NCI-H146 (cell line): ENCODE data around the gene KCNJ10.

Experiments used
- DNase-seq: peaks from one replicate; lab custom pipeline; 2025; lab: John Stamatoyannopoulos, UW

Gene KCNJ10

DNA sequence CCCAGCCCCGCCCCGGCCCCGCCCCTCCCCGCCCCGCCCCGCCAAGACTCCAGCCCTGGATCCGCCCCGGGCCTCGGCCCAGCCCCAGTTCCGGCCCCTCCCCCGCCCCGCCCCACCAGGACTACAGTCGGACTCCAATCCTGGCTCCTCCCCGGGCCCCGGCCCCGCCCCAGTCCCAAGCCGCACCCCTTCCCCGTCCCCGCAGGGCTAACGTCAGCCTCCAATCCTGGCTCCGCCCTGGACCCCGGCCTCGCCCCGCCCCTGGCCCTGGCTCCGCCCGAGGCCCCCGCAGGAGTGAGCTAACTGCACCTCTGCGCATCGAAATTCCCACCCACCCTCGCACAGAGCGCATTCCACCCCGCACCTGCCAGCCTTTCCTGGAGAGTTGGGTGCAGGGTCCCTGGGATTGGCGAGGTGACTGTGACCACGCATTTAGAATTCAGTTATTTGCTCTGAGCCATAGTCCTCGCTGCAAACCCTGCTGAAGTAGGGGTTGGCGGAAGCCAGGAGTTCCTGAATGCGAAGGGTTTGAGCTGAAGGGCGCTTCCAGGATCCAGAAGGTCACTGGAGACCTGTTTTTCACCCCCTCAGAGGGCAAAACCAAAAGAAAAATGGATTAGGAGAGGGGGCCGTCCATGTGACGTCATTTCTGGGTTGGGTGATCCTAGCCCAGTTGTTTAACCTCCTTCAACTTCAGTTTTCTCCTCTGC lies 29.0 kb upstream of the KCNJ10 start:
- peak; percentile 97 for DNase-seq

GRCh38 chr1:160097911-160098851 lies 28.2 kb upstream of the KCNJ10 start, which contains the start of gene IGSF8:
TSS of gene IGSF8 (minus strand) at chr1:160098619. CDS start at chr1:160098472, 147 bp downstream.
- peak; percentile 97 for DNase-seq

- DNase-seq, result no peak
Measured at GRCh38 chr1:160097151-160097910, 27.4 kb upstream of the KCNJ10 start.

DNA sequence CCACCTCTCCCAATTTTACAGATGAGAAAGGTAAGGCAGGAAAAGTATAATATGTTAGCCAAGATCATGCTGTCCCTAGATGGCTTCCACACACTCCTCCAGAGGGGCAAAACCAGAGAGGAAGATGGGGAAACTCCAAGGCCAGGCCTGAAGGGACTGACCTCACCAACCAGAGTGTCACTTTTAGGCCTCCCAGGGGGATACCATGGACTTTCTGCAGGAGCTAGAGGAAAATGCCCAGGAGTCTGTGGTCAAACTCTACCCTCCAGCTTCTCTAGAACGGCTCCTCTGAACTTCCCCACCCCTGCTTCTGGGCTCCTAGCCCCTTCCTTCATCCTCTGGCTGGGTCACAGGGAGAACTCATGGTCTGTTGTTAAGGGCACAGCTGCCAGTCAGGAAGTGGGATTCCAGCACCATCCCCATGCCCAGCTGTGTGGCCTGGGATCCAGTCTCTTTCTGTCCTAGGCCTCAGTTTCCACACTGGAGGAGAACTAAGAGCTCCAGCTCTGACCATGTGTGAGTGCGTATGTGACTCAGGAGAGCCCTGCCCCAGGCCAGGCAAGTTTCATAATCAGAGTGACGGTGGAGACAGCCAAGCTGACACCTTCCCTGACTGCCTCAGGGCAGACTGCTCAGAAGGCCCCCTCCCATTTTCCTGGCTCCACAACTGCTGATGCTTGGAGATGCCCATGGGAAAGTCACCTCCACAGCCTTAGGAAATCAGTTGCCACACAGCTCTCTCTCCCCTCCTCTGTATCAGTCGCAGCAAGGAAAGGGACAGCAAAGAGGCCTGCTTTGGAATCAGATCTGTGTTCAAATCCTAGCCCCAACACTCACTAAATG lies 26.5 kb upstream of the KCNJ10 start:
- DNase-seq, result no peak

DNA sequence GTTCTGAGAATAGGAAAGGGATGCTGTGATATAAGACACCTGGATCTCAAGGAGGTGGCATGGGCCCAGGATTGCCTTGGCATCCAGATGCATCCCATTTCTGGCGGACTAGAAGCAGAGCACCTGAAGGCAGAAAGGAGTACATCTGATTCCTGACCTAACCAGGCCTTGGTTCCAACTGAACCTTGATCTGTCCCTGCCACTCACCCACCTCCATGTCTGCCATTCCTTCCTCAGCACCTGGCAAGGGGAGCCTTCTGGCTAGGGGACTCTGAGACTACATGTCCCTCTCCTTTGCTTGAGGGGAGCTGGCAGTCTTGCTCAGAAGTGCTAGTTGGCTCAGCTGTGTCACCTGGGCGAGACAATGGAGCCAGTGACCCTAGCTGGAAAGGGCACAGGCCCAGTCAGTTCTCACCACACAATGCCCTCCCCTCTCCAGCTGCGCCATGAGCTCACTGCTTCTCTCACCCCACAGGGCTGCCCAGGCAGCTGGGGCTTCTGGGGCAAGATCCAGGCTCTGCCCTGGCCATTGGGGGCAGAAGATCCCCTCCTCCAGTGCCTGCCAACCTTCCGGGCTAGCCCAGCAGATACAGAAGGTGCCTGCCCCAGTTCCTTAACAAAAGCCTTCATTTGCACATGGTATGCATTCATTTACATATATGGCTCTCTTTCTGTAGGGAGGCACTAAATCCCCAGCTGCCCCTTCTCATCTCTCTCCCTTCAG lies 25.6 kb upstream of the KCNJ10 start:
- DNase-seq, result peak; percentile 47

DNA sequence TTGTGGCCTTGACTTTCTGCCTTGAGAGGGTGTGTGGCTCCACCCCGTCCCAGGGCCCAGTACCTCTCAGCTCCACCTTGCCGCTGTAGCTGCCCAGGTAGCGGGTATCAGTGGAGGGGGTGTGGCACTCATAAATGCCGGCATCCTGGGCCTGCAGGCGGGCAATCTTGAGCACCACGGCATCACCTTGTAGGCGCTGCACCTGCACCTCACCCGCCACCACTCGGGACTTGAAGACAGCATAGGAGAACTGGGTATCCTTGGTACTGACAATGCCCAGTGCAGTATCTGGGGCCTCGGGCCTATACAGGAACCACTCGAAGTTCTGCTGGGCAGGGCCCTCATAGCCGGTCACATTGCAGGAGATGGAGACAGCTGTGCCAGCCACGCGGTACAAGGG lies 24.8 kb upstream of the KCNJ10 start:
- DNase-seq, result no peak

DNA sequence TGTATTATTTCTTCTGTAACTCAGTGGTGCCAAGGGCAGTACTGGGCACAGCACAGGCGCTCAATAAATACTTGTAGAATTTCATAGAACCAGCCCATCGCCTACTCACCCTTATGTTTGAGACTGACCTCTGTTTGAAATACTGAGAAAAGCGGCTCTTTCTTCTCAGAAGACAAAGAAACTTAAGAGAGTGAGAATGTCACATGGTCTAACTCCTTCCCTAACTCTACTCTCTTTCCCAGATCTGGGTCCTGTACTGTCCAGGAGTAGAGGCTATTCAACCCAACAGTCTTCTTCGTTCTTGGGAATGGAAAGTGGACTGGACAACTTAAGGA lies 24.3 kb upstream of the KCNJ10 start:
- DNase-seq, result no peak

GRCh38 chr1:160093624-160094290 lies 23.8 kb upstream of the KCNJ10 start:
- DNase-seq, result no peak

- no peak for DNase-seq
Measured at GRCh38 chr1:160093069-160093395, 23.1 kb upstream of the KCNJ10 start.

GRCh38 chr1:160092366-160093068 lies 22.6 kb upstream of the KCNJ10 start:
- no peak for DNase-seq

- DNase-seq, result no peak
Measured at GRCh38 chr1:160091666-160092223, 21.8 kb upstream of the KCNJ10 start.

- no peak for DNase-seq
Measured at GRCh38 chr1:160090760-160091159, 20.8 kb upstream of the KCNJ10 start.

- DNase-seq, result no peak
Measured at GRCh38 chr1:160089883-160090282, 19.9 kb upstream of the KCNJ10 start.

DNA sequence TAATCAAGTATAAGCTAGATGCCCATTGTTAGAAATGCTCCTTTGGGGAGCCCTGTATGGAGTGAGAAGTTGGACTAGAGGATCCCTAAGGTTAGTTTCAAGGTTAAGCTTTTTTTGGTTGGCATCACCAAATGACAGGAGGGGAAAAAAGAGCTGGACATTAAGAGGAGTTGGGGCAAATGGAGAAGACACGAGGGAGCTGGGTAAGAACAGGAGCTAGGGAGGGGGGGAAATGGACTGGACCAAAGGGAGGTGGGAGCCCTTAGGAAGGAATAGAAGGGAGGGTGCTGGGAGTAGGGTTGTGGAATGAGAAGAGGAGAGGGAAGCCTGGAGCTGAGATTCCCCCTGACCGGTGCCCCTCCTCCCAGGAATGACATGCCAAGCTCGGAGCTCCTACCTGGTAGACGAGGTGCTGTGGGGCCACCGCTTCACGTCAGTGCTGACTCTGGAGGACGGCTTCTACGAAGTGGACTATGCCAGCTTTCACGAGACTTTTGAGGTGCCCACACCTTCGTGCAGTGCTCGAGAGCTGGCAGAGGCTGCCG lies 17.2 kb upstream of the KCNJ10 start:
- no peak for DNase-seq

- DNase-seq, result no peak
Measured at GRCh38 chr1:160086456-160086892, 16.5 kb upstream of the KCNJ10 start.

GRCh38 chr1:160085686-160086455 lies 15.9 kb upstream of the KCNJ10 start:
- peak; percentile 62 for DNase-seq

DNA sequence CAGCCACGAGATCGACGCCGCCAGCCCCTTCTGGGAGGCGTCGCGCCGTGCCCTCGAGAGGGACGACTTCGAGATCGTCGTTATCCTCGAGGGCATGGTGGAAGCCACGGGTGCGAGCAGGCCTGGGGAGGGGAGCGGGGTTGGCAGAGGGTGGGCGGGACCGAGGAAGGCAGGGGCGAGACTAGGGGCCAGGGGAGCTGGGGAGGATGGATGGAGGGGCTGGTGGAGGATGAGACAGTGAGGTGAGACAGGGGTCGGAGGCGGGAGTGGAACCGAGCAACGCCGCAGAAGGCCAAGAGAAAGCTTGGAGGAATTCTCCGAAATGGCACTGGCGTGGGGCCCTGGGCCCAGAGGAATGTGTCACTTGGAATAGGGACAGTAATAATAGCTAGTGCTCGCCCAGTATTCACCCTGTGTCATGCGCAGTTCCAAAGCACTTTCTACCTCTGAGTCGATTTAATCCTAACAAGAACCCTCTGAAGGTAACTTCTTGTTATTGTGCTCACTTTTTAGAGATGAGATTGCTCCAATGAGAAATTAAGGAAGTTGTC lies 14.9 kb upstream of the KCNJ10 start:
- no peak for DNase-seq
